CD4-positive, alpha-beta T cell (primary cell): ENCODE measurements around the gene PALS1. TPM values are rescaled to one million over a fixed set of nuclear protein-coding genes. Genes with fewer than 3 reads are reported as not detected.

Experiments used
- ATAC-seq: fragments of 200-7000 bp; cut with Tn5 transposase; one replicate; pipeline ENCODE4 v1.10.0; 2022; ENCODE audit warnings: mild to moderate bottlenecking; ENCODE audit not compliant: poor library complexity
- CTCF ChIA-PET: fragments of 350-600 bp; sonication (Branson Sonifier 250); formaldehyde crosslinking; loops from one replicate; lab custom pipeline; 2021; ENCODE audit warnings: antibody characterized with exemption, inconsistent platforms; lab: Charles Lee
- POLR2A ChIA-PET: fragments of 350-600 bp; sonication (Branson Sonifier 250); formaldehyde crosslinking; loops from one replicate; lab custom pipeline; 2021; ENCODE audit warnings: antibody characterized with exemption, inconsistent platforms; lab: Charles Lee
- DNase-seq, 14 experiments: peaks; one replicate each; pipeline ENCODE4 v3.0.0-alpha.2; 2013 to 2020; ENCODE audit warnings: mixed read lengths in 2 of 14
- H3K27ac ChIP-seq, 2 donors: one replicate each; pipeline versions ENCODE4 v1.5.1 to v1.7.0; 2013; ENCODE audit warnings: low read length in 2 of 2, low read depth in 1 of 2, mild to moderate bottlenecking in 1 of 2
- H3K27me3 ChIP-seq, 2 experiments: 1 replicate in 1 of 2; 2 replicates in 1 of 2; pipeline versions ENCODE4 v1.6.1 to v1.7.0; 2013; ENCODE audit warnings: low read length in 2 of 2, control low read depth in 1 of 2, mild to moderate bottlenecking in 1 of 2, moderate library complexity in 1 of 2; ENCODE audit not compliant: insufficient read depth in 2 of 2, control insufficient read depth in 1 of 2
- H3K36me3 ChIP-seq: one replicate; pipeline ENCODE4 v1.6.1; 2013; ENCODE audit warnings: low read length, control low read depth; ENCODE audit not compliant: insufficient read depth
- H3K4me1 ChIP-seq: one replicate; pipeline ENCODE4 v1.6.1; 2013; ENCODE audit warnings: low read length, control low read depth; ENCODE audit not compliant: insufficient read depth
- H3K4me3 ChIP-seq: one replicate; pipeline ENCODE4 v1.5.1; 2013; ENCODE audit warnings: mild to moderate bottlenecking, low read length, moderate library complexity
- H3K9me3 ChIP-seq, 2 experiments: 1 replicate in 1 of 2; 2 replicates in 1 of 2; pipeline versions ENCODE4 v1.6.1 to v1.7.0; 2013; ENCODE audit warnings: low read length in 2 of 2, mild to moderate bottlenecking in 2 of 2, control low read depth in 1 of 2, moderate library complexity in 1 of 2; ENCODE audit not compliant: control insufficient read depth in 1 of 2, insufficient read depth in 1 of 2
- H3K27ac Mint-ChIP-seq: one replicate; pipeline ENCODE4 v1.8.0; 2020; ENCODE audit warnings: mixed read lengths
- H3K27me3 Mint-ChIP-seq: one replicate; pipeline ENCODE4 v1.8.0; 2021; ENCODE audit warnings: mixed read lengths
- H3K36me3 Mint-ChIP-seq: one replicate; pipeline ENCODE4 v1.8.0; 2021; ENCODE audit warnings: low read depth, mixed read lengths
- H3K4me1 Mint-ChIP-seq: one replicate; pipeline ENCODE4 v1.8.0; 2021; ENCODE audit warnings: low read depth, mixed read lengths
- H3K4me3 Mint-ChIP-seq: one replicate; pipeline ENCODE4 v1.8.0; 2020; ENCODE audit warnings: mild to moderate bottlenecking, mixed read lengths
- H3K9me3 Mint-ChIP-seq: one replicate; pipeline ENCODE4 v1.8.0; 2020; ENCODE audit warnings: mixed read lengths
- intact Hi-C, 2 experiments: fragments of 100-400 bp; cut with DNase I in 1 of 2; cut with micrococcal nuclease in 1 of 2; formaldehyde crosslinking; loops; one replicate each; pipeline versions ENCODE4 v1.15.1 to v1.9.0; 2023 to 2025; cut with DNase I, micrococcal nuclease
- total RNA-seq, 174 experiments: library from RNA in 2 of 174; stranded (reverse) in 2 of 174; gene quantifications; one replicate each; pipeline ENCODE4 v1.2.3 and lab custom pipeline; 2021 to 2026
- TF ChIP-seq, protein P1 (sequence below): fragments of 200-600 bp; IDR thresholded peaks from one replicate; pipeline ENCODE4 v1.8.0; 2022; ENCODE audit warnings: antibody characterized with exemption, mild to moderate bottlenecking

PALS1 gene
- total RNA-seq, 2 experiments from 2014 or later = 12.1 TPM

GRCh38 chr14:67257906-67258305, 16.7 kb downstream of the PALS1 start:
- Histone ChIP-seq H3K36me3 (no peaks in the 10 kb centered on the region), H3K4me3 (no peak overlapping the region), H3K9me3 (no peaks in the 10 kb centered on the region), H3K4me1 (no peaks in the 10 kb centered on the region), H3K27ac (no peak overlapping the region), H3K27me3 (no peaks in the 10 kb centered on the region)
- POLR2A ChIA-PET = no interaction called here
- Mint-ChIP-seq H3K4me3 (no peak overlapping the region), H3K27ac (no peak overlapping the region), H3K27me3 (no peaks in the 10 kb centered on the region), H3K4me1 (peaks cover 25% of the 10 kb centered on the region), H3K36me3 (no peaks in the 10 kb centered on the region), H3K9me3 (no peaks in the 10 kb centered on the region)
- CTCF ChIA-PET = no interaction called here
- no peak for DNase-seq
- ATAC-seq = no peak
- intact Hi-C loops = no loop called here
- TF ChIP-seq, protein P1, sequence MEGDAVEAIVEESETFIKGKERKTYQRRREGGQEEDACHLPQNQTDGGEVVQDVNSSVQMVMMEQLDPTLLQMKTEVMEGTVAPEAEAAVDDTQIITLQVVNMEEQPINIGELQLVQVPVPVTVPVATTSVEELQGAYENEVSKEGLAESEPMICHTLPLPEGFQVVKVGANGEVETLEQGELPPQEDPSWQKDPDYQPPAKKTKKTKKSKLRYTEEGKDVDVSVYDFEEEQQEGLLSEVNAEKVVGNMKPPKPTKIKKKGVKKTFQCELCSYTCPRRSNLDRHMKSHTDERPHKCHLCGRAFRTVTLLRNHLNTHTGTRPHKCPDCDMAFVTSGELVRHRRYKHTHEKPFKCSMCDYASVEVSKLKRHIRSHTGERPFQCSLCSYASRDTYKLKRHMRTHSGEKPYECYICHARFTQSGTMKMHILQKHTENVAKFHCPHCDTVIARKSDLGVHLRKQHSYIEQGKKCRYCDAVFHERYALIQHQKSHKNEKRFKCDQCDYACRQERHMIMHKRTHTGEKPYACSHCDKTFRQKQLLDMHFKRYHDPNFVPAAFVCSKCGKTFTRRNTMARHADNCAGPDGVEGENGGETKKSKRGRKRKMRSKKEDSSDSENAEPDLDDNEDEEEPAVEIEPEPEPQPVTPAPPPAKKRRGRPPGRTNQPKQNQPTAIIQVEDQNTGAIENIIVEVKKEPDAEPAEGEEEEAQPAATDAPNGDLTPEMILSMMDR = no peak

DNA sequence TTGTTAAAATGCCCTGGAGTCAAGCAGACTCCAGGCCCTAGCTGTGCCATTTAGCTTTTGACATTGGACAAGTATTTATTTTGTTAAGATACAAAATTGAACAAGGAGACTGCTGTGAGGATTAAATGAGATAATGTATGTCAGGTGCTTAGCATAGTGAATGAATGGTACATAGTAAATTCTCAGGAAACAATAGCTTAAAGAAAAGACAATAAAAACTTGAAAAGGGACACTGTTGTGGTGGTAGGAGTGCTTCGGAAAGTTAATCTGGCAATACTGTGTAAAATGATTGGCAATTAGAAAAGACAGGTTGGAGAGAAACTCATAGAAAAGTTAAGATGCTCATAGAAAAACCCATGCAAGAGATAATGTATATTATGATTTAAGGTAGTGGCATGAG, 19.7 kb downstream of the PALS1 start:
- H3K4me1 Mint-ChIP-seq = peaks cover 22% of the 10 kb centered on the region
- H3K36me3 Mint-ChIP-seq = no peaks in the 10 kb centered on the region
- ATAC-seq = no peak
- H3K27ac Mint-ChIP-seq = no peak overlapping the region
- intact Hi-C loops = no loop called here
- CTCF ChIA-PET = no interaction called here
- no peak for DNase-seq
- H3K27me3 ChIP-seq = no peaks in the 10 kb centered on the region
- POLR2A ChIA-PET = no interaction called here
- H3K4me3 Mint-ChIP-seq = no peak overlapping the region
- H3K36me3 ChIP-seq = no peaks in the 10 kb centered on the region
- no peaks in the 10 kb centered on the region for H3K9me3 Mint-ChIP-seq
- H3K4me1 ChIP-seq = no peaks in the 10 kb centered on the region
- H3K4me3 ChIP-seq = no peak overlapping the region
- no peaks in the 10 kb centered on the region for H3K9me3 ChIP-seq
- H3K27ac ChIP-seq = no peak overlapping the region
- TF ChIP-seq, protein P1 = no peak
- no peaks in the 10 kb centered on the region for H3K27me3 Mint-ChIP-seq

- H3K4me1 ChIP-seq = peaks cover 3% of the 10 kb centered on the region
- H3K9me3 Mint-ChIP-seq = no peaks in the 10 kb centered on the region
- TF ChIP-seq, protein P1 = no peak
- no peak overlapping the region for H3K27ac ChIP-seq
- no peak for DNase-seq
- H3K4me3 Mint-ChIP-seq = no peak overlapping the region
- peaks cover 30% of the 10 kb centered on the region for H3K4me1 Mint-ChIP-seq
- H3K27ac Mint-ChIP-seq = no peak overlapping the region
- ChIA-PET CTCF (no interaction called here), POLR2A (no interaction called here)
- no peaks in the 10 kb centered on the region for H3K36me3 Mint-ChIP-seq
- H3K36me3 ChIP-seq = no peaks in the 10 kb centered on the region
- ATAC-seq = no peak
- intact Hi-C loops = no loop called here
- H3K27me3 ChIP-seq = no peaks in the 10 kb centered on the region
- no peaks in the 10 kb centered on the region for H3K27me3 Mint-ChIP-seq
- no peaks in the 10 kb centered on the region for H3K9me3 ChIP-seq
- no peak overlapping the region for H3K4me3 ChIP-seq
Observed at GRCh38 chr14:67263499-67264149, 22.4 kb downstream of the PALS1 start.
